HCT116 (cell line): ENCODE data around the gene IL31RA. TPM values are rescaled to one million over a fixed set of nuclear protein-coding genes. Genes with fewer than 3 reads are reported as not detected.

Experiments used
- ATAC-seq: fragments of 200-7000 bp; cut with Tn5 transposase; 2 replicates; pipeline ENCODE4 v1.9.1; 2020; ENCODE audit warnings: mild to moderate bottlenecking, moderate library complexity
- BruUV-seq: library from RNA; stranded (reverse); fragments of 400-500 nt; replicated peaks from 2 replicates; lab custom pipeline; 2021; lab: Mats Ljungman, UMichigan
- CTCF ChIA-PET: fragments of 300-600 bp; sonication (Branson Sonifier 250); formaldehyde crosslinking; loops from one replicate; lab custom pipeline; 2021; ENCODE audit warnings: antibody characterized with exemption; lab: Charles Lee
- POLR2A ChIA-PET: fragments of 300-600, 350-600 bp; sonication (Branson Sonifier 250); formaldehyde crosslinking; loops from one replicate; lab custom pipeline; 2021; ENCODE audit warnings: antibody characterized with exemption; lab: Charles Lee
- RAD21 ChIA-PET, 2 experiments: fragments of 300-600 bp; sonication (Branson Sonifier 250); formaldehyde crosslinking; loops; one replicate each; lab custom pipeline; 2023; ENCODE audit warnings: low total read pairs in 2 of 2; ENCODE audit not compliant: uncharacterized antibody in 2 of 2, unreplicated experiment in 2 of 2, low non-redundant PET in 1 of 2; lab: Charles Lee
- DNase-seq: peaks from one replicate; pipeline ENCODE4 v3.0.0-alpha.2; 2010; ENCODE audit warnings: low read depth, low spot score
- H2AFZ ChIP-seq: fragments of 200-600 bp; shearing (Covaris generic), sonication (generic); 2 replicates; pipeline ENCODE4 v1.6.1; 2017; ENCODE audit warnings: low read depth, mixed run types, mixed read lengths, antibody characterized with exemption, low read length; ENCODE audit not compliant: poor library complexity, severe bottlenecking
- H3K27ac ChIP-seq: 2 replicates; pipeline ENCODE4 v1.5.1; 2012; ENCODE audit warnings: low read depth, low read length
- H3K27me3 ChIP-seq: fragments of 200-600 bp; sonication (generic); 2 replicates; pipeline ENCODE4 v1.6.1; 2016; ENCODE audit warnings: mixed run types, low read length, mixed read lengths; ENCODE audit not compliant: insufficient read depth
- H3K36me3 ChIP-seq, 2 experiments: fragments of 200-500 bp in 1 of 2; fragments of 200-600 bp in 1 of 2; sonication (Bioruptor generic) in 1 of 2; sonication (generic) in 1 of 2; 2 replicates each; pipeline versions ENCODE4 v1.5.1 to v1.6.1; 2014 to 2016; ENCODE audit warnings: low read length in 2 of 2, inconsistent platforms in 1 of 2, mixed read lengths in 1 of 2, mixed run types in 1 of 2; ENCODE audit not compliant: insufficient read depth in 2 of 2, control insufficient read depth in 1 of 2
- H3K4me1 ChIP-seq, 2 experiments: fragments of 200-600 bp in 1 of 2; sonication (generic) in 1 of 2; 2 replicates each; pipeline versions ENCODE4 v1.5.1 to v1.6.1; 2012 to 2017; ENCODE audit warnings: low read length in 2 of 2, inconsistent platforms in 1 of 2, mild to moderate bottlenecking in 1 of 2, mixed read lengths in 1 of 2, mixed run types in 1 of 2, moderate library complexity in 1 of 2; ENCODE audit not compliant: insufficient read depth in 2 of 2, control insufficient read depth in 1 of 2
- H3K4me2 ChIP-seq: fragments of 200-600 bp; sonication (generic); 2 replicates; pipeline ENCODE4 v1.6.1; 2017; ENCODE audit warnings: mixed run types, low read length, mixed read lengths
- H3K4me3 ChIP-seq, 2 experiments: fragments of 200-600 bp in 1 of 2; sonication (generic) in 1 of 2; replicated peaks in 1 of 2; 2 replicates each; pipeline ENCODE4 v1.5.1; 2011 to 2016; ENCODE audit warnings: low read length in 2 of 2, control low read depth in 1 of 2, low read depth in 1 of 2, mild to moderate bottlenecking in 1 of 2, mixed read lengths in 1 of 2, mixed run types in 1 of 2
- H3K79me2 ChIP-seq: fragments of 200-600 bp; sonication (generic); 2 replicates; pipeline ENCODE4 v1.6.1; 2017; ENCODE audit warnings: mild to moderate bottlenecking, mixed run types, low read length, moderate library complexity, mixed read lengths; ENCODE audit not compliant: insufficient read depth
- H3K9ac ChIP-seq: fragments of 200-600 bp; sonication (generic); 2 replicates; pipeline ENCODE4 v1.6.1; 2016; ENCODE audit warnings: low read length, mixed read lengths
- H3K9me2 ChIP-seq: fragments of 200-600 bp; sonication (generic), shearing (Covaris generic); 2 replicates; pipeline ENCODE4 v1.6.1; 2017; ENCODE audit warnings: mixed run types, mild to moderate bottlenecking, moderate library complexity; ENCODE audit not compliant: insufficient read depth
- H3K9me3 ChIP-seq, 2 experiments: fragments of 200-500 bp in 1 of 2; fragments of 200-600 bp in 1 of 2; sonication (Bioruptor generic) in 1 of 2; sonication (generic) in 1 of 2; 2 replicates each; pipeline ENCODE4 v1.6.1; 2014 to 2017; ENCODE audit warnings: low read length in 2 of 2, mixed read lengths in 2 of 2, inconsistent platforms in 1 of 2, low read depth in 1 of 2, mild to moderate bottlenecking in 1 of 2, mixed run types in 1 of 2, moderate library complexity in 1 of 2; ENCODE audit not compliant: control insufficient read depth in 1 of 2, insufficient read depth in 1 of 2
- H4K20me1 ChIP-seq: fragments of 200-600 bp; sonication (generic), shearing (Covaris generic); 2 replicates; pipeline ENCODE4 v1.6.1; 2017; ENCODE audit warnings: mixed run types, mild to moderate bottlenecking, moderate library complexity; ENCODE audit not compliant: insufficient read depth
- ATF3 ChIP-seq: IDR thresholded peaks from 2 replicates; pipeline ENCODE4 v1.6.1; 2012
- CBX3 ChIP-seq: IDR thresholded peaks from 2 replicates; pipeline ENCODE4 v1.6.1; 2012; ENCODE audit warnings: low read depth
- CEBPB ChIP-seq: IDR thresholded peaks from 2 replicates; pipeline ENCODE4 v1.6.1; 2012; ENCODE audit warnings: low read depth
- EZH2phosphoT487 ChIP-seq: fragments of 200-600 bp; IDR thresholded peaks from 2 replicates; pipeline ENCODE4 v1.6.1; 2018; ENCODE audit warnings: antibody characterized with exemption, borderline replicate concordance
- FOSL1 ChIP-seq: IDR thresholded peaks from 2 replicates; pipeline ENCODE4 v1.6.1; 2012; ENCODE audit warnings: low read depth
- POLR2A ChIP-seq: IDR thresholded peaks from 2 replicates; pipeline ENCODE4 v1.7.0; 2011; ENCODE audit warnings: borderline replicate concordance; ENCODE audit not compliant: insufficient read depth, insufficient read length; ENCODE audit errors: extremely low read depth
- REST ChIP-seq: IDR thresholded peaks from 2 replicates; pipeline ENCODE4 v1.6.1; 2012; ENCODE audit warnings: low read depth
- YY1 ChIP-seq: IDR thresholded peaks from 2 replicates; pipeline ENCODE4 v1.6.1; 2011; ENCODE audit warnings: low read length, low read depth, moderate library complexity, mild to moderate bottlenecking; ENCODE audit not compliant: insufficient replicate concordance; ENCODE audit errors: extremely low read depth
- ZFX ChIP-seq: fragments of 450-650 bp; IDR thresholded peaks from 2 replicates; pipeline ENCODE4 v1.6.1; 2017
- intact Hi-C: fragments of 100-400 bp; cut with micrococcal nuclease; formaldehyde crosslinking; loops from 2 replicates; pipeline ENCODE4 v1.10.0; 2022
- total RNA-seq: library from RNA; stranded (reverse); gene quantifications from one replicate; pipeline ENCODE4 v1.2.1, GENCODE V29; 2021; ENCODE audit not compliant: unreplicated experiment

Gene IL31RA
- total RNA-seq, 1 experiment from 2014 or later = 0.59 TPM

- H3K9me3 ChIP-seq = no peaks in the 10 kb centered on the region
- intact Hi-C loops = no loop called here
- RAD21 ChIA-PET = no interaction called here
- ATAC-seq (no peak), DNase-seq (no peak)
- TF ChIP-seq REST (no peak), YY1 (no peak), FOSL1 (no peak), ZFX (no peak)
- H3K9ac ChIP-seq = no peak overlapping the region
- no peaks in the 10 kb centered on the region for H3K27me3 ChIP-seq
- H3K4me1 ChIP-seq = 0 out of 4 replicates have a peak, but pooled peaks cover 0 to 3% of the 10 kb centered on the region in 2 experiments
- no peaks in the 10 kb centered on the region for H3K36me3 ChIP-seq
- no peak overlapping the region for H3K4me3 ChIP-seq
- no peaks in the 10 kb centered on the region for H3K9me2 ChIP-seq
- H3K79me2 ChIP-seq = no peaks in the 10 kb centered on the region
- CTCF ChIA-PET = no interaction called here
- H2AFZ ChIP-seq = no peak overlapping the region
- no peak overlapping the region for H3K27ac ChIP-seq
- BruUV-seq = no TSS peak
- POLR2A ChIA-PET = no interaction called here
- H3K4me2 ChIP-seq = no peak overlapping the region
- H4K20me1 ChIP-seq = no peaks in the 10 kb centered on the region
Observed at GRCh38 chr5:55915783-55916182, 64.6 kb downstream of the IL31RA start.

- DNase-seq (no peak), ATAC-seq (no peak)
- Histone ChIP-seq H4K20me1 (no peaks in the 10 kb centered on the region), H2AFZ (no peak overlapping the region), H3K4me3 (no peak overlapping the region), H3K4me1 (0 out of 4 replicates have a peak, but pooled peaks cover 0 to 3% of the 10 kb centered on the region in 2 experiments), H3K9me2 (no peaks in the 10 kb centered on the region), H3K9ac (no peak overlapping the region), H3K27ac (no peak overlapping the region), H3K36me3 (no peaks in the 10 kb centered on the region), H3K27me3 (no peaks in the 10 kb centered on the region), H3K4me2 (no peak overlapping the region), H3K9me3 (no peaks in the 10 kb centered on the region)
- POLR2A ChIA-PET = no interaction called here
- intact Hi-C loops = no loop called here
- TF ChIP-seq EZH2phosphoT487 (no peak), POLR2A (no peak), ATF3 (no peak), CEBPB (no peak), CBX3 (no peak), ZFX (no peak)
- TF ChIP-seq, all 23 proteins: peak for 0
- RAD21 ChIA-PET = no interaction called here
- BruUV-seq = no TSS peak
- no peaks in the 10 kb centered on the region for H3K79me2 ChIP-seq
- CTCF ChIA-PET = no interaction called here
Observed at GRCh38 chr5:55916986-55917385, 65.8 kb downstream of the IL31RA start.
